HepG2 (cell line): ENCODE data around the gene DHX8. TPM values are rescaled to one million over a fixed set of nuclear protein-coding genes. Genes with fewer than 3 reads are reported as not detected.
A peak's percentile ranks its signal among the peaks of the same experiment; 100 is the strongest.

Source experiments
- ATAC-seq: fragments of 200-7000 bp; cut with Tn5 transposase; 3 replicates; pipeline ENCODE4 v1.9.1; 2020; ENCODE audit warnings: mild to moderate bottlenecking, moderate library complexity
- BruUV-seq: library from RNA; stranded (reverse); fragments of 400-500 nt; replicated peaks from 2 replicates; lab custom pipeline; 2021; lab: Mats Ljungman, UMichigan
- CTCF ChIA-PET: fragments of 300-600 bp; formaldehyde crosslinking; extraction: SDS; loops from one replicate; lab custom pipeline; 2021; ENCODE audit warnings: low total read pairs, inconsistent platforms, low intra/inter-chr PET ratio; lab: Yijun Ruan, JAX
- POLR2A ChIA-PET: fragments of 350-600 bp; sonication (Branson Sonifier 250); formaldehyde crosslinking; loops from one replicate; lab custom pipeline; 2020; ENCODE audit warnings: antibody characterized with exemption, inconsistent platforms; lab: Yijun Ruan, JAX
- DNase-seq: peaks from one replicate; pipeline ENCODE4 v3.0.0-alpha.2; 2015; ENCODE audit warnings: low spot score
- FAIRE-seq: peaks from 3 replicates; lab custom pipeline; 2011; peaks lifted over from hg19 to GRCh38; lab: Jason Lieb, UNC
- H2AFZ ChIP-seq: one replicate; pipeline ENCODE4 v1.6.1; 2011; ENCODE audit warnings: low read length, inconsistent platforms
- H3K27ac ChIP-seq: fragments of 300-600 bp; 3 replicates; pipeline ENCODE4 v1.8.0; 2011; ENCODE audit warnings: mixed run types, mild to moderate bottlenecking, mixed read lengths, low read length, inconsistent platforms; ENCODE audit not compliant: insufficient read depth; ENCODE audit errors: extremely low read length
- H3K27me3 ChIP-seq, 2 experiments: fragments of 200-600 bp in 1 of 2; 2 replicates in 1 of 2; 3 replicates in 1 of 2; pipeline versions ENCODE4 v1.6.0 to v1.8.0; 2011; ENCODE audit warnings: low read length in 2 of 2, mild to moderate bottlenecking in 2 of 2, moderate library complexity in 2 of 2, inconsistent platforms in 1 of 2; ENCODE audit not compliant: insufficient read depth in 2 of 2, control insufficient read depth in 1 of 2
- H3K36me3 ChIP-seq, 2 experiments: fragments of 200-600 bp in 1 of 2; replicated peaks in 1 of 2; 2 replicates in 1 of 2; 3 replicates in 1 of 2; pipeline versions ENCODE4 v1.5.1 to v1.8.0; 2011; ENCODE audit warnings: low read length in 2 of 2, inconsistent platforms in 1 of 2; ENCODE audit not compliant: insufficient read depth in 2 of 2, control insufficient read depth in 1 of 2
- H3K4me1 ChIP-seq: 2 replicates; pipeline ENCODE4 v1.5.1; 2012; ENCODE audit warnings: low read length, inconsistent platforms; ENCODE audit not compliant: insufficient read depth
- H3K4me2 ChIP-seq: 2 replicates; pipeline ENCODE4 v1.6.0; 2011; ENCODE audit warnings: low read depth, low read length, inconsistent platforms
- H3K4me3 ChIP-seq, 3 experiments: fragments of 200-600 bp in 1 of 3; sonication (generic), shearing (Covaris generic) in 1 of 3; replicated peaks in 1 of 3; 2 replicates each; pipeline ENCODE4 v1.5.1; 2011 to 2016; ENCODE audit warnings: low read length in 3 of 3, inconsistent platforms in 2 of 3, low read depth in 2 of 3, mild to moderate bottlenecking in 2 of 3, control low read depth in 1 of 3, mixed read lengths in 1 of 3; ENCODE audit not compliant: insufficient read depth in 1 of 3
- H3K79me2 ChIP-seq: one replicate; pipeline ENCODE4 v1.6.1; 2011; ENCODE audit warnings: low read length, inconsistent platforms; ENCODE audit not compliant: insufficient read depth
- H3K9ac ChIP-seq: 2 replicates; pipeline ENCODE4 v1.6.0; 2011; ENCODE audit warnings: mild to moderate bottlenecking, low read depth, low read length, inconsistent platforms; ENCODE audit not compliant: insufficient read depth
- H3K9me3 ChIP-seq: 2 replicates; pipeline ENCODE4 v1.5.1; 2012; ENCODE audit warnings: mild to moderate bottlenecking, low read length
- H4K20me1 ChIP-seq: 2 replicates; pipeline ENCODE4 v1.6.0; 2011; ENCODE audit warnings: inconsistent platforms, mild to moderate bottlenecking, low read length, moderate library complexity; ENCODE audit not compliant: insufficient read depth
- ATAD3A ChIP-seq: sonication (generic); formaldehyde crosslinking; IDR thresholded peaks from 2 replicates; pipeline ENCODE4 v1.4.0; 2020; ENCODE audit warnings: missing genetic modification reagents
- DNMT1 ChIP-seq: sonication (generic); formaldehyde crosslinking; IDR thresholded peaks from 2 replicates; pipeline ENCODE4 v1.5.1; 2020; ENCODE audit warnings: mild to moderate bottlenecking, missing genetic modification reagents
- ERF ChIP-seq: IDR thresholded peaks from 2 replicates; pipeline ENCODE4 v1.6.1; 2018; ENCODE audit warnings: missing biosample characterization, missing genetic modification reagents
- ESRRA ChIP-seq: sonication (generic); formaldehyde crosslinking; IDR thresholded peaks from 2 replicates; pipeline ENCODE4 v1.5.1; 2020; ENCODE audit warnings: mild to moderate bottlenecking, low read depth, missing genetic modification reagents
- ETS1 ChIP-seq: sonication (generic); formaldehyde crosslinking; IDR thresholded peaks from 2 replicates; pipeline ENCODE4 v1.4.0; 2020; ENCODE audit warnings: missing genetic modification reagents
- GFI1 ChIP-seq: sonication (generic); formaldehyde crosslinking; IDR thresholded peaks from 2 replicates; pipeline ENCODE4 v1.5.0; 2020; ENCODE audit warnings: missing genetic modification reagents, mild to moderate bottlenecking, borderline replicate concordance
- ISL2 ChIP-seq: sonication (generic); formaldehyde crosslinking; IDR thresholded peaks from 2 replicates; pipeline ENCODE4 v1.5.0; 2020; ENCODE audit warnings: missing genetic modification reagents
- POLR2AphosphoS5 ChIP-seq: IDR thresholded peaks from 2 replicates; pipeline ENCODE4 v1.6.1; 2012; ENCODE audit warnings: low read depth, low read length
- SALL1 ChIP-seq: sonication (generic); formaldehyde crosslinking; IDR thresholded peaks from 2 replicates; pipeline ENCODE4 v1.8.0; 2022; ENCODE audit warnings: mild to moderate bottlenecking, missing genetic modification reagents
- STAT5B ChIP-seq: sonication (generic); formaldehyde crosslinking; IDR thresholded peaks from 2 replicates; pipeline ENCODE4 v1.4.0; 2020; ENCODE audit warnings: missing genetic modification reagents
- TCF12 ChIP-seq, 2 experiments: fragments of 450-650 bp in 1 of 2; sonication (generic) in 1 of 2; formaldehyde crosslinking in 1 of 2; IDR thresholded peaks; 2 replicates each; pipeline versions ENCODE4 v1.6.1 to v1.8.0; 2017 to 2022; ENCODE audit warnings: antibody characterized with exemption in 1 of 2, mild to moderate bottlenecking in 1 of 2, missing genetic modification reagents in 1 of 2, moderate library complexity in 1 of 2
- TCF7L2 ChIP-seq: IDR thresholded peaks from 2 replicates; pipeline ENCODE4 v1.6.1; 2011; ENCODE audit warnings: mild to moderate bottlenecking, low read depth, low read length, moderate library complexity
- ZNF256 ChIP-seq: sonication (generic); formaldehyde crosslinking; conservative IDR thresholded peaks from 2 replicates; pipeline ENCODE4 v1.4.0; 2020; ENCODE audit warnings: missing genetic modification reagents
- ZNF782 ChIP-seq: sonication (generic); formaldehyde crosslinking; IDR thresholded peaks from 2 replicates; pipeline ENCODE4 v1.4.0; 2020; ENCODE audit warnings: missing genetic modification reagents, mild to moderate bottlenecking, borderline replicate concordance
- ZNF788 ChIP-seq: sonication (generic); formaldehyde crosslinking; IDR thresholded peaks from 2 replicates; pipeline ENCODE4 v1.5.0; 2020; ENCODE audit warnings: mild to moderate bottlenecking, missing genetic modification reagents, borderline replicate concordance
- ZNF816 ChIP-seq: sonication (generic); formaldehyde crosslinking; IDR thresholded peaks from 2 replicates; pipeline ENCODE4 v1.8.0; 2022; ENCODE audit warnings: missing genetic modification reagents, mild to moderate bottlenecking, borderline replicate concordance
- ZSCAN5A ChIP-seq: sonication (generic); formaldehyde crosslinking; IDR thresholded peaks from 2 replicates; pipeline ENCODE4 v1.8.0; 2022; ENCODE audit warnings: mild to moderate bottlenecking, missing genetic modification reagents, borderline replicate concordance
- WGBS: methylation state at CpG from one replicate; pipeline ENCODE4 v1.1.6; 2017; ENCODE audit warnings: low lambda C conversion rate; 5-methylcytosine and 5-hydroxymethylcytosine counted together
- in situ Hi-C: cut with HindIII; loops from 2 replicates; pipeline ENCODE4 v1.10.0; 2017; ENCODE audit warnings: low pct_unique_long_range_greater_than_20kb; ENCODE audit not compliant: extremely low pct_ligation_motif_present
- intact Hi-C: fragments of 100-400 bp; cut with micrococcal nuclease; formaldehyde crosslinking; loops from one replicate; pipeline ENCODE4 v1.10.0; 2022; ENCODE audit not compliant: unreplicated experiment
- polyA plus RNA-seq, 8 experiments: library from polyadenylated mRNA; depleted of rRNA in 3 of 8; stranded (reverse) in 7 of 8; unstranded in 1 of 8; fragments of >200 nt; fragmentation: Illumina TruSeq in 4 of 8; extraction: Trizol in 4 of 8; gene quantifications; 2 replicates each; pipeline versions ENCODE4 v1.2.1 to v1.2.3, GENCODE V29; 2011 to 2016; ENCODE audit warnings: low read depth in 4 of 8, missing spikeins in 1 of 8, mixed read lengths in 1 of 8; ENCODE audit not compliant: insufficient read depth in 1 of 8
- total RNA-seq, 5 experiments: library from RNA; depleted of rRNA; stranded (reverse); fragments of >200 nt; fragmentation: Illumina TruSeq; extraction: Trizol; gene quantifications; 2 replicates each; pipeline ENCODE4 v1.2.3, GENCODE V29; 2016; ENCODE audit warnings: low read depth in 1 of 5
- TF ChIP-seq, protein P1 (sequence below): sonication (generic); formaldehyde crosslinking; IDR thresholded peaks from 2 replicates; pipeline ENCODE4 v1.5.0; 2020; ENCODE audit warnings: missing genetic modification reagents, mild to moderate bottlenecking, borderline replicate concordance

Gene DHX8
- total and polyA plus RNA-seq, 2 of the 13 experiments (the other 11 are each of a cell fraction or from before 2014, with no cell fraction given): 24.8 to 48.9 TPM

GRCh38 chr17:43562679-43563599 lies 79.2 kb downstream of the DHX8 start:
- peak overlapping the region; percentile 18 for H3K27ac ChIP-seq
- no peak for TF ChIP-seq ATAD3A (CRISPR knock-in tag)
- no peak for TF ChIP-seq TCF7L2
- TF ChIP-seq ZNF788 (CRISPR knock-in tag): peak; percentile 51; the same call in 1 of the 2 replicates
- TF ChIP-seq ZSCAN5A: no peak
- TF ChIP-seq TCF12 (IDR thresholded peaks at IDR 0.05): no peak
- no peak for TF ChIP-seq TCF12 (CRISPR knock-in tag; IDR thresholded peaks at IDR 0.05)
- no peak for TF ChIP-seq ZNF816 (CRISPR knock-in tag)
- no peak for TF ChIP-seq POLR2AphosphoS5
- TF ChIP-seq ETS1 (CRISPR knock-in tag): no peak
- peak; percentile 45; the same call in 1 of the 2 replicates for TF ChIP-seq SALL1 (CRISPR knock-in tag)
- no peak for TF ChIP-seq ESRRA (CRISPR knock-in tag)
- no peak for TF ChIP-seq ZNF256
- TF ChIP-seq GFI1: 0 out of 2 replicates have a peak, but pooled peaks have one; percentile 21
- no peak for TF ChIP-seq ISL2
- 0 out of 2 replicates have a peak, but pooled peaks have one; percentile 26 for TF ChIP-seq ERF (CRISPR knock-in tag)
- TF ChIP-seq DNMT1 (CRISPR knock-in tag): no peak
- TF ChIP-seq, protein P1, sequence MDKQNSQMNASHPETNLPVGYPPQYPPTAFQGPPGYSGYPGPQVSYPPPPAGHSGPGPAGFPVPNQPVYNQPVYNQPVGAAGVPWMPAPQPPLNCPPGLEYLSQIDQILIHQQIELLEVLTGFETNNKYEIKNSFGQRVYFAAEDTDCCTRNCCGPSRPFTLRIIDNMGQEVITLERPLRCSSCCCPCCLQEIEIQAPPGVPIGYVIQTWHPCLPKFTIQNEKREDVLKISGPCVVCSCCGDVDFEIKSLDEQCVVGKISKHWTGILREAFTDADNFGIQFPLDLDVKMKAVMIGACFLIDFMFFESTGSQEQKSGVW (CRISPR knock-in tag): no peak
- no peak for TF ChIP-seq ZNF782 (CRISPR knock-in tag)
- TF ChIP-seq STAT5B (CRISPR knock-in tag): no peak

More at GRCh38 chr17:43562679-43563599, 79.2 kb downstream of the DHX8 start:
- no peaks in the 10 kb centered on the region for H3K36me3 ChIP-seq
- peak overlapping the region; percentile 66 for H3K4me2 ChIP-seq
- 0 out of 2 replicates have a peak overlapping the region, but pooled peaks have one; percentile 18 for H3K9ac ChIP-seq
- ChIA-PET CTCF (no interaction called here), POLR2A (interaction anchor here (0.6 to 28.7 kb wide), 11 partner anchors 9 to 636 kb away, joined by 3 to 1546 read pairs (median 5); partner anchors contain the start of gene ETV4)
- H3K27me3 ChIP-seq: no peaks in the 10 kb centered on the region
- H3K79me2 ChIP-seq: no peaks in the 10 kb centered on the region
- peak overlapping the region in 1 of 3 experiments; percentile 23; a peak in 2 of 6 replicates for H3K4me3 ChIP-seq
- H2AFZ ChIP-seq: no peak overlapping the region
- H4K20me1 ChIP-seq: no peaks in the 10 kb centered on the region
- BruUV-seq: no TSS peak
- in situ Hi-C loops (no loop called here), intact Hi-C loops (no loop called here)
- peak; percentile 76 for FAIRE-seq
- ATAC-seq: peak; percentile 53
- peaks cover 73% of the 10 kb centered on the region for H3K4me1 ChIP-seq
- no peaks in the 10 kb centered on the region for H3K9me3 ChIP-seq
- WGBS: 33% methylated on average over 19 of the region's 19 CpGs
- peak; percentile 56 for DNase-seq
